WTC11 (cell line): ENCODE measurements around the gene SLC25A28.

ENCODE experiments used
- NFE2L1 ChIP-seq: sonication (generic); formaldehyde crosslinking; IDR thresholded peaks from 2 replicates; pipeline ENCODE4 v1.8.1; 2023; ENCODE audit warnings: missing genetic modification reagents
- NR2C2 ChIP-seq: sonication (generic); formaldehyde crosslinking; IDR thresholded peaks from 2 replicates; pipeline ENCODE4 v1.8.0; 2022; ENCODE audit warnings: mild to moderate bottlenecking, missing genetic modification reagents
- TEAD1 ChIP-seq: sonication (generic); formaldehyde crosslinking; IDR thresholded peaks from 2 replicates; pipeline ENCODE4 v1.8.0; 2022; ENCODE audit warnings: mild to moderate bottlenecking, missing genetic modification reagents
- TF ChIP-seq, protein P1 (sequence below): fragments of 250-450 bp; sonication (Bioruptor Pico); conservative IDR thresholded peaks from 2 replicates; pipeline ENCODE4 v1.9.0; 2021; ENCODE audit warnings: mild to moderate bottlenecking
- TF ChIP-seq, protein P2 (sequence below): fragments of 200-600 bp; IDR thresholded peaks from 2 replicates; pipeline ENCODE4 v1.8.0; 2022; ENCODE audit warnings: antibody characterized with exemption

DNA sequence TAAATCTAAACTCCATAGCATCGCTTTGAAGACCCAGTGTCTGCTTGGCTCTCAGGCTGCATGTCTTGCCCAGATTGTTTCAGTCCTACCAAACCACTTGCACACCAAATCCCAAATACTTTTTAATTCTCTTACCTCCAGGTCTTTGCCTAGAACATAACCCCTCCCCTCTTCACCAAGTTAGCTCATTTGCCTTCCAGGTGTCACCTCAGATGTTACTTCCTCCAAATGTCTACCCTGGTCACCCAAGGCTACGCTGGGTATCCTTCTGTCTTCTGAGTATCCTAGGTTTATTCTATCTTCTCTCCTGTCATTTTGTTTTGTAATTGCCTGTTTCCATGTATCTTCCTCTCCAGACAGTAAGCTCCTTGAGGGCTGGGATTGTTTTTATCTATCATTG, 11.1 kb downstream of the SLC25A28 start:
- TF ChIP-seq, protein P1, sequence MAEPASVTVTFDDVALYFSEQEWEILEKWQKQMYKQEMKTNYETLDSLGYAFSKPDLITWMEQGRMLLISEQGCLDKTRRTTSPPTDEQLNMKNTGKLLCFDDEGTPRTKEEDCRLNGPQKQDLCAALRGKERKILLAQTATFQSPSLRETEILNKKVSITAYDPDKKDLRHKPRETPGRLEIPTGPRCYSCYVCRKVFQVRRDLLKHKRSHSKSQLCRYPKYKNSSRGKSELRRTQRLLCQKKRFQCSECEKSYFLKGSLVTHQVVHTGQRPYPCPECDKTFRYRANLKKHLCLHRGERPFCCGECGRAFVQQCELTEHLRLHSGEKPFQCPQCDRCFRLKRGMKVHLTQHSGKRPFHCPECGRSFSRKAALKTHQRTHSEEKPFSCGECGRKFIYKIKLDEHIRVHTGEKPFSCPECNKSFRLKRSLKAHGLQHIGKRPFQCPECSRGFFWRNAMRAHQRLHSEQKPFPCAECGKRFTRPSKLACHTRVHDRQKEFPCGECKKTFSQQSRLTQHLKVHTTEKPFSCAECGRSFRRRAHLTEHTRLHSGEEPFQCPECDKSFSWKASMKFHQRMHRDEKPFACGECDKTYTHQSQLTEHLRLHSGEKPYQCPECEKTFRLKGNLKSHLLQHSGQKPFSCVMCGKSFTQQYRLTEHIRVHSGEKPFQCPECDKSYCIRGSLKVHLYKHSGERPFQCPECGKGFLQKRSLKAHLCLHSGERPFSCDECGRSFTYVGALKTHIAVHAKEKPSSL (CRISPR knock-in tag) = no peak
- TF ChIP-seq, protein P2, sequence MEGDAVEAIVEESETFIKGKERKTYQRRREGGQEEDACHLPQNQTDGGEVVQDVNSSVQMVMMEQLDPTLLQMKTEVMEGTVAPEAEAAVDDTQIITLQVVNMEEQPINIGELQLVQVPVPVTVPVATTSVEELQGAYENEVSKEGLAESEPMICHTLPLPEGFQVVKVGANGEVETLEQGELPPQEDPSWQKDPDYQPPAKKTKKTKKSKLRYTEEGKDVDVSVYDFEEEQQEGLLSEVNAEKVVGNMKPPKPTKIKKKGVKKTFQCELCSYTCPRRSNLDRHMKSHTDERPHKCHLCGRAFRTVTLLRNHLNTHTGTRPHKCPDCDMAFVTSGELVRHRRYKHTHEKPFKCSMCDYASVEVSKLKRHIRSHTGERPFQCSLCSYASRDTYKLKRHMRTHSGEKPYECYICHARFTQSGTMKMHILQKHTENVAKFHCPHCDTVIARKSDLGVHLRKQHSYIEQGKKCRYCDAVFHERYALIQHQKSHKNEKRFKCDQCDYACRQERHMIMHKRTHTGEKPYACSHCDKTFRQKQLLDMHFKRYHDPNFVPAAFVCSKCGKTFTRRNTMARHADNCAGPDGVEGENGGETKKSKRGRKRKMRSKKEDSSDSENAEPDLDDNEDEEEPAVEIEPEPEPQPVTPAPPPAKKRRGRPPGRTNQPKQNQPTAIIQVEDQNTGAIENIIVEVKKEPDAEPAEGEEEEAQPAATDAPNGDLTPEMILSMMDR = no peak
- TF ChIP-seq NFE2L1 (CRISPR knock-in tag) = no peak
- TF ChIP-seq TEAD1 = no peak
- no peak for TF ChIP-seq NR2C2 (CRISPR knock-in tag)
